Panc1 (cell line): ENCODE data around the gene SOX1.

ENCODE experiments used
- CTCF ChIP-seq: fragments of 450-650 bp; IDR thresholded peaks from 2 replicates; pipeline ENCODE4 v1.5.1; 2017; ENCODE audit warnings: mild to moderate bottlenecking
- POLR2AphosphoS5 ChIP-seq: IDR thresholded peaks from 2 replicates; pipeline ENCODE4 v1.6.1; 2012; ENCODE audit warnings: mild to moderate bottlenecking, low read depth, low read length, moderate library complexity
- REST ChIP-seq, 2 experiments: IDR thresholded peaks; 2 replicates each; pipeline ENCODE4 v1.6.1; 2011 to 2012; ENCODE audit warnings: low read depth in 2 of 2, control low read depth in 1 of 2, low read length in 1 of 2, mild to moderate bottlenecking in 1 of 2, moderate library complexity in 1 of 2; ENCODE audit not compliant: insufficient read depth in 1 of 2
- TCF7L2 ChIP-seq: IDR thresholded peaks from 2 replicates; pipeline ENCODE4 v1.6.1; 2011; ENCODE audit warnings: mild to moderate bottlenecking, low read depth, low read length, inconsistent platforms

- TF ChIP-seq CTCF (no peak), POLR2AphosphoS5 (no peak), REST (IDR thresholded peaks at IDR 0.05; ENCODE audit: insufficient read depth in 1 of 2, low read depth in 2 of 2, low read length in 1 of 2) (no peak), TCF7L2 (no peak)
These were observed 49.4 kb downstream of the SOX1 start for GRCh38 chr13:112116187-112116950.
